NCI-H2227 treated with DMSO at 0.1 percent for 48 hours (cell line): ENCODE data around the gene CCDC136.

ENCODE experiments used
- DNase-seq: peaks from one replicate; lab custom pipeline; 2025; lab: John Stamatoyannopoulos, UW

The CCDC136 gene

DNA sequence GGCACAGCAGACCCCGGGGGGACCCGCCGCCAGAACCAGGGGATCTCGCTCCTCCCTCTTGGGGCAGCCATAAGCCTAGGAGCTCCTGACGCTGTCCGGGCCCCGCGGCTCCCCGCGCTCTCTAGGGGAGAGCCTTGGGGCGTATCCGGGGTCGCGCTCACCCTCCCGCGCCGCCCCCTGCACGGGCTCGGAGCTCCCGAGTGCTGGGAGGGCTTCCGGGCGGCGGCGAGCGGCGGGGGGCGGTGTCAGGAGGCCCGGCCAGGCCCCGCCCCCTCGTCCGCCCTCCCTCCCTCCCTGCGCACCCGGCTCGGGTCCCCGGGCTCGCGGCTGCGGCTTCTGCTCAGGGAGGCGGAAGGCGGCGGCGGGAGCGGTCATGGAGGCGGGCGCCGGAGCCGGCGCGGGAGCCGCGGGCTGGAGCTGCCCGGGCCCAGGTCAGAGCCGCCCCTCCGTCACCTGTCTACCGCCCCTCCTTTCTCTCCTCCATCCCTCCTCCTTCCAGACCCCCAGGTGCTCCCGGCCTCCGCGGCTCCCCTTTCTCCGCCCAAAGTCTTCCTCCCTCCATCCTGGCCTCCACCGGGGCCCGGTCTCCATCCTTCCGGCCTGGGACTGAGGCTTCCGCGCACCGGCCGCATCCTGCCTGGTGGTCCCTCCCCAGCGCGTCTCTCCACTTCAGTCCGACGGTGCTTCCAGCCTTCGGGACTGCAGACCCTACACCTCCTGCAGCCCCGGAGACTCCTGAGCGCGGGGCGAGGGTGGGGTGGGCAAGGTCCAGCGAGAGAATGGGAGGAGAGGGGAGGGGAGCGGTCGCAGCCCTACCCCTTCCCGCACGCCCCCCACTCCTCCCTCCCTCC lies at the start of gene CCDC136:
Gene CCDC136, plus strand, starts transcription at position 848 of the 851 bp plus-strand sequence. CDS start 444 bp downstream, outside the sequence.
- DNase-seq = peak; percentile 21

DNA sequence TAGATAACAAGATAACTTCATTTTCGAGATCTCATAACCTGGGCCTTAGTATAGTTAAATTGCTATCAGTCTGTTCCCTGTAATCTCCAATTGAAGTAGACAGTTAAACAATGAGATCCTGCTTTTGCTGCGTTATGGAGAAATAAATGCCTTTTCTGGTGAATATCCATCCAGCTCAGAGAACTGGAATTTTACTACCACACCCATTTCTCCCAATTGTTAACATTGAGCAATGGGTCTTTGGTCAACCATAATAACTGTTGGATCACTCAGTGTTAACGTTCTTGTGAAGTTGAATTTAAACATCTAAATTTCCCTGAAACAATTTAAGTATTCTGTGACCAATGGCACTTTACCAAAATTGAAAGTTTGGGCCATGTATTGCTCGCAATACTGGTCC lies 49.6 kb upstream of the CCDC136 start:
- DNase-seq = no peak

- DNase-seq = no peak
Measured at GRCh38 chr7:128743112-128743772, 48.5 kb upstream of the CCDC136 start.

DNA sequence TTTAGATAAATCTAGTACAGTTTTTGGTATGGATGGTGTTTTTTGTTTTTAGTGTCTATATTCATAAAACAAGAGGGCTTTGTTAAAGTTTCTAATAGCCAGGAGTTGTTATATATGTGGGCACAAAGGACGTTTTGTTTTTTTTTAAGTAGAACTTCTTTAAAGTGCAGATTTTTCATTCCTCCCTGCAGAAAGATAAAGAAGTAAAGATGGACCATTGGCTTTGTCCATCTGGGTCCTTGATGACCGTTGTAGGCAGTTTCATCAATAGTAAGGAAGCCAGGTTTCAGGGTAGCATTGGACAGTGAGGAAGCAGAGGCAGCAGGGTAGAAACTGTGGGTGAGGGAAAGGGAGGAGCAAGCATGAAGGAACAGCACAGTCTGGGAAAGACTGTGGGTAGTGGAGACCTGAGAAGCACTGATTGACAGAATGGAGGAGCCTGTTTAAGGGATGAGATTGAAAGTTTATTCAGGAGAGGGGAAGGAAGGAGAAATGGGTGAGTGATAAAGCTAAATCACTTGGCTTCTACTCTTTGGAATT lies 47.3 kb upstream of the CCDC136 start:
- no peak for DNase-seq

- no peak for DNase-seq
Measured at GRCh38 chr7:128745706-128746105, 46.1 kb upstream of the CCDC136 start.

DNA sequence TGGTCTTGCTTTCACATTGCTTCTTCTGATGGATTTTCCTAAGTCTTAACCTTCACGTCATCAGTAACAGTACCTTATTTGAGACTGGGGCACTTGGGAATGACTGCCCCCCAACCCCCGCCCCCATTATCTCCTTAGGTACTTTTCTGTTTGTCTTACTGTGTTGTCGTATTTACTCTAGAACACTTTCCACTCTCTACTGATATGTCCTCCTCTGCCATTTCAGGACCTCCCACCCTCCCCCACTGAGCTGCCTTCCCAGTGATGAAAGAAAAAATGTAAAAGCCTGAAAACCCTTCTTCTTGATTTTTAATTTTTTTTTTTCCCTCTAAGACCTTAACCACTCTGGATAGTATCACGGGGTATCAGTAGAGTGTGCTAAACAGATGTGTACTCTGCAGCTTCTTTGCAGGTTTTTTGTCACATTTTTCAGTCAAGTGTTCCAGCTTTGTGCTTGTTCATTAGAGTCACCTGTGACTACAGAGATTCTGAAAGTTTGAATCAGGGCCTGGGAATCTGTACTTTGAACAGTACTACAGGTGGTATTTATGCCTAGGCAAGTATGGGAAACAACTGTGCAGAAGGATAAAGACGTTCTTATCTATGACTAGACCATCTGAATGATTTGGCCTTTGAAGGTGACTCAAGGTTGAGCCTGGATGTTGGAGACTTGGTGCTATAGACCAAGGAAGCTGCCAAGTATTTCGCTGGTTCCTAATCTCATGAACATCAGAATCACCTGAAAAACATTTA lies 44.3 kb upstream of the CCDC136 start:
- no peak for DNase-seq

DNA sequence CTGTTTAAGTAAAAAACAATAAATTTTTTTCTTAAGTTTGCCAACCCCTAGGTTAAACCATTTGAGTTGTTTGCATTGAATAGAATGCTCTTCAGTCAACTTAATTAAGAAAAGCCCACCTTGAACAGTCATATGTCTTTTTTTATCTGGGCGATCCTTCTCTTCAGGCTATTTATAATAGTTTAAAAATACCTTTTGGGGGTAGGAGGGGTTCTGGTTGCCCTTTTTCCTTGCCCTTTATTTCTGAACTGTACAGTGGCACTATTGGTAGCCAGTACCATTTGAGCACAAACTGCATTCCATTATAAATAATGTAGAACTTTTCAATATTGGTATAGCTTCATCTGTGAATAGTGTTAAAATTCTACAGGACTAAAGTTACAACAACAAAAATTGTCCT lies 39.5 kb upstream of the CCDC136 start:
- no peak for DNase-seq

DNA sequence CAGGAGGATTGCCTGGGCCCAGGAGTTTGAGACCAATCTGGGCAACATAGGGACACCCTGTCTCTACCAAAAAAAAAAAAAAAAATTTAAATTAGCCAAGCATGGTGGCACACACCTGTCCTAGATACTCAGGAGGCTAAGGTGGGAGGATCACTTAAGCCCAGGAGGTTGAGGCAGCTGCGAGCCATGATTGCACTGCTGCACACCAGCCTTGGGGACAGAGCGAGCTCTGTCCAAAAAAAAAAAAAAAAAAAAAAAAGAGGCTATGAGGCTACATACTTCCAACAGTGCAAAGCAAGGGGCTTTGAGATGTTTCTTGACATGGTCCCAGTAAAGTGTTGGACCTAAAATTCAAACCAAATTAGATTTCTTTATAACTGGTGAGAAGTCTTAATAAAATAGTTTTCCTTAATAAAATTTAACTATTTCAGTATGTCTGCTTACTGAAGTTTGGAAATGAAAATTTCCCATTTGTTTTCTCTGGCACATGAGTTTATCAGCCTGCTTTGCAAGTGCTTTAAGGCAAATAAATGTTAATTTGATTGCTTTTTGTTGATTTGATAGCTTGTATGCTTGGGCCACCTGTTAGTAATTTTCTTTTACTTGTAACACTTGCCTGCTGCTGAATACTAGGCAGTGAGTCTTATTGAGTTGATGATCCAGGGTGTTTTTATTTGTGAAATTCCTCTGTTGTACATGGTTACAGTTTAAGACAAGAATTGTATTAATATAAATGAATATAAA lies 36.5 kb upstream of the CCDC136 start:
- DNase-seq = no peak

DNA sequence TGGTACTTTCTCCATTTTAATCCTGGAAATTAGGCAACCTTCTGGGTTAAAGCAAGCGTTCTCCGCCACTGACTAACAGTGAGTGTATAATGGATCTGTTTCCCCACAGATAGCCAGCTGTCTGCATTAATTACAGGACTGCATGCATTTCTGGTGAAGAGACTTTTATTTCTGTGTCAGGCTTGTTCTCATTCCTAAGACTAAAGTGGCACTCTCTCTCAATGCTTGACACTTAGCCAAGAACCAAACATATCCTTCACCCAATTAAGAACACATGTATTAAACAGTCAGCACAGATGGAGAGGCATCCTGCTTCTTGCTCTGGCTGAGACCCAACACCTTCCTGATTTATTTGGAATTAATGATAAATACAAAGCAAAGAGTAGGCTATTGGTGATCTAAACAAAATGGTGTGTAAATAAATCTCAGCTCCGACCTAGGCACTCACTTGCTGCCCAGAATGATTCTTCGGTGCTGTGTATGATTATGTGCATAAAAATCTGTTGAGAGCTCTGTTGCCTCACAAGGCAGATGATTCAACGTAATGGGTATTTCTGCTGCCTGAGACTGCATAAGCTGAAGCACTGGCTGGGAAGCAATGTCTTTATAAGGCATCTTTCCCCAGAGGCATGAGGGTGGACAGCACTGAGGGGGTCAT lies 35.8 kb upstream of the CCDC136 start:
- no peak for DNase-seq

DNA sequence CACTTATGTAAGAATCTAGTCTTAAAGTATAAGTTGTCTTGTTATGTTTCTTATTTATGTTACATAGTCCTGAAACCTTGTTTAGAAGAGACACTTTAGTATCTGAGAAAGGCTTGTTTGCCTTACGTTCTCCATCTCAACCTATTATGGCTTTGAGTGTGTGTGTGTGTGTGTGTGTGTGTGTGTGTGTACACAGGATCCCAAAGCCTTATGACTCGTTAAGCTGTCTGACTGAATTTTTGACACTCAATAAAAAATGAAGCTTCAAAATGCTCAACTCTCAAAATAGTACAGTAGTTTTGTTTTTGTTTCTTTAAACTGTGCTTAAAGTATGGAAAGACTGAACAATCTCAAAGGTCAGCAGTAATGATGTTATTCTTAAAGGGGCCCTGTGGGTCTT lies 34.6 kb upstream of the CCDC136 start:
- DNase-seq = no peak

DNA sequence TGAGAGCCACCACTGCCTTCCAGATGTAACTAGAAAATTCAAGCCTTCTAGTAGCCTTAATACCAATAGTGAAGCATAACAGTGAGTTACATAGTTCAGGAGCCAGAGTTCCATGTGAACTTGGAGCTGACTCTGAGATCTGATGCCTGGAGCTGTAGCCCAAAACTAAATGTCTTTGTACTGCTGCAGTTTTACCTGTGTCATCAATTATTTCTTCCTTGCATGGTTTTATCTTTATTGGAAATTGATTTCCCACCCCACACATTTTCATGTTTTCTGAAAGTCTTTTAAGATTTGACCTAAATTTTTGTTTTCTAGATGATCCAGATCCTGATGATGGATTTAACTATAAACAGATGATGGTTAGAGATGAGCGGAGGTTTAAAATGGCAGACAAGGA lies 33.2 kb upstream of the CCDC136 start:
- no peak for DNase-seq

GRCh38 chr7:128759242-128759641 lies 32.5 kb upstream of the CCDC136 start:
- DNase-seq = no peak

DNA sequence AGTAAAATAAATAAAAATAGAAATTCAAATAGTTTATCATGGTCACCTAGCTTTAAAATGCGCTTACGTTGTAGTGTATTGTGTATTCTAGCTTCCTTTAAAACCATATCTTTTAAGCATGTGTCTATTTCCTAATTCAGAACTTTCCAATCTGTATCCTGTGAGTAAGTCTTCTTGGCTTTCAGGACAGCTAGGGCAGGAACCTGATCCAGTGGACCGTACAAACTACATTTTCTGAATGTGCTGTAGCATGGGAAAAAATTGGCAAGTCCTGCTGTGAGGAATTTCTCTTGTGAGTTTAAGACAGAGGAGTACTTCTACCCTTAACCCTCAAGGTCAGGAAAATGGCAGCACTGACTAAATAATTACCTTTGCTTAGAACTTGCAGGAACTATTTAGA lies 28.2 kb upstream of the CCDC136 start:
- DNase-seq = no peak

GRCh38 chr7:128767475-128768110 lies 24.2 kb upstream of the CCDC136 start:
- no peak for DNase-seq

- DNase-seq = no peak
Measured at GRCh38 chr7:128770233-128770632, 21.5 kb upstream of the CCDC136 start.

DNA sequence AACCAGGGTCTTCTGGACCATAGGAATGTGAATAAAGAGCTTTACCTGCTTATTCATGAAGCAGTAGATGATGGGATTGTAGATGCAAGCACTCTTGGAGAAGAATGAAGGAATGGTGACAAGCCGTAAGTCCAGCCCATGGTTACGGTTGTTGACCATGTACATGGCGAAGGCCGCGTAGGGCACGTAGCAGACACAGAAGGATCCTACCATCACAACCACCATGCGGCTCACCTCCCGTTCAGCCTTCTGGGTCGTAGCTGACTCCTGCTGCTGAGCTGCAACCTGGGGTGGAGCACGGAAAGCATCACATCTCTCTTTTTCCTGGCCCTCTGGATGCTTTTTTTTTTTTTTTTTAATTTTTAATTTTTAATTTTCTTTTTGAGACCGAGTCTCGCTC lies 18.2 kb upstream of the CCDC136 start:
- no peak for DNase-seq

- no peak for DNase-seq
Measured at GRCh38 chr7:128774029-128774689, 17.6 kb upstream of the CCDC136 start.

DNA sequence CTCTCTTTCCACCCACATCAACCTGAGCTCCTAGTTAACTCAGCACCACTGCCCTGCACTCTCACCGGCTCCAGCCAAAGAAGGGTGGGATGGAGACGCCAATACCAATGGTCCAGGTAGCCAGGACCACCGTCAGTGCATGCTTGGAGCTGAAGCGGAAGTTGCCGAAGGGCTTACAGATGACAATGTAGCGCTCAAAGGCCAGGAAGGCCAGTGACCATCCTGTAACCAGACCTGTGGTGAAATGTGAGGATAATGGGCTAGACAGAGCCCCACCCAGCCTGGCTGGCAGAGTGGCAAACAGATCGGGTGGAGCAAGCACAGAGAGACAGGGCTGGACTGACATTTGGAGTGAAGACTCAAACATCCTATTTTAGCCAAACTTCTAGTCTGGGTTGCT lies 16.8 kb upstream of the CCDC136 start:
- no peak for DNase-seq

GRCh38 chr7:128775744-128776474 lies 15.9 kb upstream of the CCDC136 start, which contains the start of gene OPN1SW:
OPN1SW (minus strand) TSS chr7:128775794; CDS start chr7:128775781, 13 bp downstream.
- DNase-seq = no peak
